ENCODE measurements around the gene INHBA. TPM values are rescaled to one million over a fixed set of nuclear protein-coding genes. Genes with fewer than 3 reads are reported as not detected.

INHBA gene
- total and polyA plus RNA-seq, 9 of the 15 experiments (the other 6 are each of a cell fraction or from before 2014, with no cell fraction given) = 0.02 to 0.04 TPM; not detected in 7

DNA sequence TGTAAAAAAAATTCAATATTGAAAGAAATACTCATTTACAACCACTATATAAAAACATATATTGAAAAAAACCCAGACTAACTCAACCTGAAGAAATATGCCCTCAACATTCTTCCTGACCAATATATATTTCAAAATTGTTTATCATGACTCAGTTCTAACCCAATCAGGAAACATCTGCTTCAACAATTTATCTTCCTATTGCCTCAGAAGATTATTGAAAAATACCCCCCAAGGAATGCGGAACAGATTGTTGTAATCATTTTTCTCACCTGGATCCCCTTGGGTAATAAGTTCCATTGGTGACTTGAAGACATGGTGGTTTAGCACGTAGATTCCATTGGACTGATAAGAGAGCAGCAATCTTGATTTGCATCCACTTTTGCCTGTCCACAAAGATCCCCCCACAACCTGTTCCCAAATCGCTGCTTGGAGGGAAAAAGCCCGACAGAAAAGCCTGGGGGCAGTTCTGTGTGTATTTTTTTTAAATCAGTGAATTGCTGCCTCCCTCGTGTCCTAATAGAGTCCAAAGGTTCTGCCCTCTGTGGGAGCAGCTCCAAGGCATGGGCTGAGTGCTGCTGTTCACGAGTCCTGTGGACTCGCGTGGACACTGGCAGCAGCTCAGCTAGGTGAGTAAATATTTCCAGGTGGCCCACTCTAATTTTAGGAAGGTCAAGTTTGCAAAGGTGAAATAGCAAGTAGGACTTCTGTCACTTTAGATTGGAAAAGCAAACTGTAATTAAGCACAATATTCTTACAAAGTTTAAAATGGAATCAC lies 5.9 kb upstream of the INHBA start:
- no peak overlapping the region for H3K4me3 ChIP-seq
- 0% methylated on average over 8 of the region's 8 CpGs for WGBS (ENCODE audit: insufficient coverage, low coverage, missing lambda C conversion rate)
- H3K9ac ChIP-seq (ENCODE audit: insufficient read depth in 1 of 2, low read depth in 2 of 2, low read length in 2 of 2) = no peak overlapping the region
- DNase-seq (ENCODE audit: extremely low read depth in 1 of 4, low spot score in 3 of 4) = no peak
- intact Hi-C loops (cut with micrococcal nuclease) (no loop called here), in situ Hi-C loops (cut with MboI) (no loop called here)
- H3K4me2 ChIP-seq (ENCODE audit: insufficient read depth, low read length) = no peak overlapping the region
- H3K4me1 ChIP-seq (replicated peaks in 1 of 2; ENCODE audit: control insufficient read depth in 2 of 2, insufficient read depth in 2 of 2, low read length in 2 of 2) = peaks cover 0 to 7% of the 10 kb centered on the region in 2 experiments; a peak in 1 of 5 replicates
- ChIA-PET POLR2A (no interaction called here), CTCF (ENCODE audit: low intra/inter-chr PET ratio) (no interaction called here)
- no peaks in the 10 kb centered on the region for H3K9me3 ChIP-seq (replicated peaks; ENCODE audit: control insufficient read depth, insufficient read depth, low read depth, low read length)
- H4K20me1 ChIP-seq (replicated peaks; ENCODE audit: control insufficient read depth, insufficient read depth, low read length) = no peaks in the 10 kb centered on the region
- no peaks in the 10 kb centered on the region for H3K36me3 ChIP-seq (ENCODE audit: control insufficient read depth, insufficient read depth, low read length)
- no peaks in the 10 kb centered on the region for H3K9me1 ChIP-seq (ENCODE audit: control insufficient read depth, insufficient read depth, low read length)
- no peak for ATAC-seq
- no peaks in the 10 kb centered on the region for H3K79me2 ChIP-seq (ENCODE audit: control insufficient read depth, insufficient read depth, low read length)
- FAIRE-seq = no peak
- BruUV-seq (replicated peaks) = no TSS peak
- peaks cover 0 to 5% of the 10 kb centered on the region in 2 experiments; a peak in 1 of 5 replicates for H3K27me3 ChIP-seq (ENCODE audit: control insufficient read depth in 2 of 2, insufficient read depth in 2 of 2, low read length in 2 of 2)
- no peak overlapping the region for H2AFZ ChIP-seq (ENCODE audit: low read depth, low read length)
- no peak overlapping the region for H3K27ac ChIP-seq (ENCODE audit: extremely low read depth, low read depth, low read length)
- no peak for TF ChIP-seq SAFB2 (IDR thresholded peaks at IDR 0.05; ENCODE audit: borderline replicate concordance, low read depth, low read length, severe bottlenecking)
- TF ChIP-seq, protein P1, sequence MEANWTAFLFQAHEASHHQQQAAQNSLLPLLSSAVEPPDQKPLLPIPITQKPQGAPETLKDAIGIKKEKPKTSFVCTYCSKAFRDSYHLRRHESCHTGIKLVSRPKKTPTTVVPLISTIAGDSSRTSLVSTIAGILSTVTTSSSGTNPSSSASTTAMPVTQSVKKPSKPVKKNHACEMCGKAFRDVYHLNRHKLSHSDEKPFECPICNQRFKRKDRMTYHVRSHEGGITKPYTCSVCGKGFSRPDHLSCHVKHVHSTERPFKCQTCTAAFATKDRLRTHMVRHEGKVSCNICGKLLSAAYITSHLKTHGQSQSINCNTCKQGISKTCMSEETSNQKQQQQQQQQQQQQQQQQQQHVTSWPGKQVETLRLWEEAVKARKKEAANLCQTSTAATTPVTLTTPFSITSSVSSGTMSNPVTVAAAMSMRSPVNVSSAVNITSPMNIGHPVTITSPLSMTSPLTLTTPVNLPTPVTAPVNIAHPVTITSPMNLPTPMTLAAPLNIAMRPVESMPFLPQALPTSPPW (CRISPR knock-in tag; IDR thresholded peaks at IDR 0.05) = no peak
- no peak for TF ChIP-seq TSC22D4 (tag; IDR thresholded peaks at IDR 0.05)
- TF ChIP-seq HDGF (IDR thresholded peaks at IDR 0.05) = no peak
- no peak for TF ChIP-seq CBFA2T3 (IDR thresholded peaks at IDR 0.05)
- no peak for TF ChIP-seq ZNF140 (CRISPR knock-in tag; IDR thresholded peaks at IDR 0.05)
- TF ChIP-seq, protein P2, sequence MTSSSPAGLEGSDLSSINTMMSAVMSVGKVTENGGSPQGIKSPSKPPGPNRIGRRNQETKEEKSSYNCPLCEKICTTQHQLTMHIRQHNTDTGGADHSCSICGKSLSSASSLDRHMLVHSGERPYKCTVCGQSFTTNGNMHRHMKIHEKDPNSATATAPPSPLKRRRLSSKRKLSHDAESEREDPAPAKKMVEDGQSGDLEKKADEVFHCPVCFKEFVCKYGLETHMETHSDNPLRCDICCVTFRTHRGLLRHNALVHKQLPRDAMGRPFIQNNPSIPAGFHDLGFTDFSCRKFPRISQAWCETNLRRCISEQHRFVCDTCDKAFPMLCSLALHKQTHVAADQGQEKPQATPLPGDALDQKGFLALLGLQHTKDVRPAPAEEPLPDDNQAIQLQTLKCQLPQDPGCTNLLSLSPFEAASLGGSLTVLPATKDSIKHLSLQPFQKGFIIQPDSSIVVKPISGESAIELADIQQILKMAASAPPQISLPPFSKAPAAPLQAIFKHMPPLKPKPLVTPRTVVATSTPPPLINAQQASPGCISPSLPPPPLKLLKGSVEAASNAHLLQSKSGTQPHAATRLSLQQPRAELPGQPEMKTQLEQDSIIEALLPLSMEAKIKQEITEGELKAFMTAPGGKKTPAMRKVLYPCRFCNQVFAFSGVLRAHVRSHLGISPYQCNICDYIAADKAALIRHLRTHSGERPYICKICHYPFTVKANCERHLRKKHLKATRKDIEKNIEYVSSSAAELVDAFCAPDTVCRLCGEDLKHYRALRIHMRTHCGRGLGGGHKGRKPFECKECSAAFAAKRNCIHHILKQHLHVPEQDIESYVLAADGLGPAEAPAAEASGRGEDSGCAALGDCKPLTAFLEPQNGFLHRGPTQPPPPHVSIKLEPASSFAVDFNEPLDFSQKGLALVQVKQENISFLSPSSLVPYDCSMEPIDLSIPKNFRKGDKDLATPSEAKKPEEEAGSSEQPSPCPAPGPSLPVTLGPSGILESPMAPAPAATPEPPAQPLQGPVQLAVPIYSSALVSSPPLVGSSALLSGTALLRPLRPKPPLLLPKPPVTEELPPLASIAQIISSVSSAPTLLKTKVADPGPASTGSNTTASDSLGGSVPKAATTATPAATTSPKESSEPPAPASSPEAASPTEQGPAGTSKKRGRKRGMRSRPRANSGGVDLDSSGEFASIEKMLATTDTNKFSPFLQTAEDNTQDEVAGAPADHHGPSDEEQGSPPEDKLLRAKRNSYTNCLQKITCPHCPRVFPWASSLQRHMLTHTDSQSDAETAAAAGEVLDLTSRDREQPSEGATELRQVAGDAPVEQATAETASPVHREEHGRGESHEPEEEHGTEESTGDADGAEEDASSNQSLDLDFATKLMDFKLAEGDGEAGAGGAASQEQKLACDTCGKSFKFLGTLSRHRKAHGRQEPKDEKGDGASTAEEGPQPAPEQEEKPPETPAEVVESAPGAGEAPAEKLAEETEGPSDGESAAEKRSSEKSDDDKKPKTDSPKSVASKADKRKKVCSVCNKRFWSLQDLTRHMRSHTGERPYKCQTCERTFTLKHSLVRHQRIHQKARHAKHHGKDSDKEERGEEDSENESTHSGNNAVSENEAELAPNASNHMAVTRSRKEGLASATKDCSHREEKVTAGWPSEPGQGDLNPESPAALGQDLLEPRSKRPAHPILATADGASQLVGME (CRISPR knock-in tag; IDR thresholded peaks at IDR 0.05) = no peak
- TF ChIP-seq SIRT6 (IDR thresholded peaks at IDR 0.05; ENCODE audit: low read depth, low read length) = no peak
- TF ChIP-seq, protein P3, sequence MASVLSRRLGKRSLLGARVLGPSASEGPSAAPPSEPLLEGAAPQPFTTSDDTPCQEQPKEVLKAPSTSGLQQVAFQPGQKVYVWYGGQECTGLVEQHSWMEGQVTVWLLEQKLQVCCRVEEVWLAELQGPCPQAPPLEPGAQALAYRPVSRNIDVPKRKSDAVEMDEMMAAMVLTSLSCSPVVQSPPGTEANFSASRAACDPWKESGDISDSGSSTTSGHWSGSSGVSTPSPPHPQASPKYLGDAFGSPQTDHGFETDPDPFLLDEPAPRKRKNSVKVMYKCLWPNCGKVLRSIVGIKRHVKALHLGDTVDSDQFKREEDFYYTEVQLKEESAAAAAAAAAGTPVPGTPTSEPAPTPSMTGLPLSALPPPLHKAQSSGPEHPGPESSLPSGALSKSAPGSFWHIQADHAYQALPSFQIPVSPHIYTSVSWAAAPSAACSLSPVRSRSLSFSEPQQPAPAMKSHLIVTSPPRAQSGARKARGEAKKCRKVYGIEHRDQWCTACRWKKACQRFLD (CRISPR knock-in tag; IDR thresholded peaks at IDR 0.05) = no peak
- TF ChIP-seq MAZ (CRISPR knock-in tag; conservative IDR thresholded peaks at IDR 0.05 in 1 of 2, IDR thresholded peaks at IDR 0.05 in 1 of 2) = no peak
- no peak for TF ChIP-seq ATF1 (CRISPR knock-in tag; IDR thresholded peaks at IDR 0.05)
- TF ChIP-seq ATF1 (tag; IDR thresholded peaks at IDR 0.05) = no peak
- TF ChIP-seq MTA1 (IDR thresholded peaks at IDR 0.05; ENCODE audit: borderline replicate concordance) = no peak
